Karpas-422 (cell line): Measurements from ENCODE around the gene SEC24B. TPM values are rescaled to one million over a fixed set of nuclear protein-coding genes. Genes with fewer than 3 reads are reported as not detected.

Experiments
- DNase-seq: peaks from one replicate; pipeline ENCODE4 v3.0.0-alpha.2; 2015
- H2AFZ ChIP-seq: fragments of 200-600 bp; sonication (generic); 2 replicates; pipeline ENCODE4 v1.6.1; 2014; ENCODE audit warnings: antibody characterized with exemption, low read length, mixed read lengths
- H3K27ac ChIP-seq: fragments of 200-600 bp; sonication (generic); 2 replicates; pipeline ENCODE4 v1.5.1; 2014; ENCODE audit warnings: mild to moderate bottlenecking, low read length, moderate library complexity
- H3K27me3 ChIP-seq: fragments of 200-600 bp; sonication (generic); 2 replicates; pipeline ENCODE4 v1.6.1; 2014; ENCODE audit warnings: low read length, mixed read lengths
- H3K36me3 ChIP-seq: fragments of 200-600 bp; sonication (generic); 2 replicates; pipeline ENCODE4 v1.6.1; 2014; ENCODE audit warnings: low read length, mixed read lengths; ENCODE audit not compliant: insufficient read depth
- H3K4me1 ChIP-seq: fragments of 200-600 bp; sonication (generic); 2 replicates; pipeline ENCODE4 v1.6.1; 2014; ENCODE audit warnings: mild to moderate bottlenecking, low read length, mixed read lengths
- H3K4me2 ChIP-seq: fragments of 200-600 bp; sonication (generic); 2 replicates; pipeline ENCODE4 v1.6.1; 2014; ENCODE audit warnings: low read length, low read depth, mild to moderate bottlenecking; ENCODE audit not compliant: poor library complexity, severe bottlenecking
- H3K4me3 ChIP-seq: fragments of 200-600 bp; sonication (generic); 2 replicates; pipeline ENCODE4 v1.5.1; 2014; ENCODE audit warnings: mild to moderate bottlenecking, antibody characterized with exemption, low read length, mixed read lengths
- H3K79me2 ChIP-seq: fragments of 200-600 bp; sonication (generic); 2 replicates; pipeline ENCODE4 v1.6.1; 2014; ENCODE audit warnings: mild to moderate bottlenecking, low read length, mixed read lengths
- H3K9ac ChIP-seq: fragments of 200-600 bp; sonication (generic); 2 replicates; pipeline ENCODE4 v1.6.0; 2014; ENCODE audit warnings: low read length
- H3K9me2 ChIP-seq: fragments of 200-600 bp; sonication (generic), shearing (Covaris generic); replicated peaks from 2 replicates; pipeline ENCODE4 v1.6.0; 2014; ENCODE audit warnings: mild to moderate bottlenecking, low read length, moderate library complexity; ENCODE audit not compliant: insufficient read depth
- H3K9me3 ChIP-seq: fragments of 300-700, 200-600 bp; sonication (generic); 2 replicates; pipeline ENCODE4 v1.6.1; 2014; ENCODE audit warnings: low read length, mixed read lengths
- H4K20me1 ChIP-seq: fragments of 200-600 bp; sonication (generic); 2 replicates; pipeline ENCODE4 v1.6.1; 2014; ENCODE audit warnings: mild to moderate bottlenecking, antibody characterized with exemption, low read length, low read depth; ENCODE audit not compliant: insufficient read depth
- total RNA-seq: library from RNA; depleted of rRNA; stranded (reverse); fragments of >200 nt; shearing (Covaris generic); gene quantifications from 2 replicates; pipeline ENCODE4 v1.2.3, GENCODE V29; 2014; ENCODE audit warnings: low replicate concordance

The SEC24B gene
- total RNA-seq, 1 experiment from 2014 or later: 50.3 TPM

DNA sequence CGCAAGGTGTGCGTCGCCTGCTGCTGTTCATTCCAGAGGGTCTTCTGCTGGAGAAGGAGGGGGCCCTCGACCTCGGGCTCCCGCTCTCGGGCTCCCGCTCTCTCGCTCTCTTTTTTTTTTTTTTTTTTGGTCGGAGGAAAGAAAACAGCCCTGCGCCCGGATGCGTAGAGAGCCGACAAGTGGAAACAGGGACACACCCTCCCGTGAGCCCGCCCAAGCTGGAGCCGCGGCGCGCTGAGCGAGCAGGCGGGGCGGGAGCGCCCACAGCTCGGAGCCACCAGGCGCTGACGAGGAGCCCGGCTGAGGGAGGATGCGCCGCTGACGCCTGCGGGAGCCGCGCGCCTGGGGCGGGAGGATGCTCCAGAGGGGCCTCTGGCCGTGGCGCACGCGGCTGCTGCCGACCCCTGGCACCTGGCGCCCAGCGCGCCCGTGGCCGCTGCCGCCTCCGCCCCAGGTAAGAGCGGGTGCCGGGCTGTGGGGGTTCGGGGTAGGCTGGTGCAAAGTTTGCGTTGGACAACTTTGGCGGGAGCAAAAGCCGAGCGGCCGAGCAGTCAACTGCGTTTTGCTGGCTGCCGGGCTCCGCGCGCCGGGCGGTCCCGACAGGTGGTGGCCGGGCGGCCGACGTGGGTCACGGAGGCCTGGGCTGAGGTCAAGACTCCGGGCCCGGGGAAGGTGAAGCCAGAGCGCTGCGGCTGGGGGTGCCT lies 126.5 kb downstream of the SEC24B start, which contains the start of gene MCUB:
TSS of gene MCUB (plus strand) at position 264 of the 704 bp plus-strand sequence. CDS start at position 356, 92 bp downstream.
- Histone ChIP-seq H3K36me3 (peaks cover 19% of the 10 kb centered on the region; the same call in 1 of the 2 replicates), H2AFZ (peak within 1 kb of the TSS; percentile 58), H4K20me1 (no peaks in the 10 kb centered on the region), H3K27me3 (no peaks in the 10 kb centered on the region), H3K4me1 (peaks cover 47% of the 10 kb centered on the region), H3K9me2 (no peaks in the 10 kb centered on the region), H3K4me2 (peak within 1 kb of the TSS; percentile 76), H3K27ac (peak within 1 kb of the TSS; percentile 93), H3K9me3 (no peaks in the 10 kb centered on the region), H3K4me3 (peak within 1 kb of the TSS; percentile 87), H3K79me2 (peaks cover 65% of the 10 kb centered on the region), H3K9ac (peak within 1 kb of the TSS; percentile 91)
- peak; percentile 98 for DNase-seq

DNA sequence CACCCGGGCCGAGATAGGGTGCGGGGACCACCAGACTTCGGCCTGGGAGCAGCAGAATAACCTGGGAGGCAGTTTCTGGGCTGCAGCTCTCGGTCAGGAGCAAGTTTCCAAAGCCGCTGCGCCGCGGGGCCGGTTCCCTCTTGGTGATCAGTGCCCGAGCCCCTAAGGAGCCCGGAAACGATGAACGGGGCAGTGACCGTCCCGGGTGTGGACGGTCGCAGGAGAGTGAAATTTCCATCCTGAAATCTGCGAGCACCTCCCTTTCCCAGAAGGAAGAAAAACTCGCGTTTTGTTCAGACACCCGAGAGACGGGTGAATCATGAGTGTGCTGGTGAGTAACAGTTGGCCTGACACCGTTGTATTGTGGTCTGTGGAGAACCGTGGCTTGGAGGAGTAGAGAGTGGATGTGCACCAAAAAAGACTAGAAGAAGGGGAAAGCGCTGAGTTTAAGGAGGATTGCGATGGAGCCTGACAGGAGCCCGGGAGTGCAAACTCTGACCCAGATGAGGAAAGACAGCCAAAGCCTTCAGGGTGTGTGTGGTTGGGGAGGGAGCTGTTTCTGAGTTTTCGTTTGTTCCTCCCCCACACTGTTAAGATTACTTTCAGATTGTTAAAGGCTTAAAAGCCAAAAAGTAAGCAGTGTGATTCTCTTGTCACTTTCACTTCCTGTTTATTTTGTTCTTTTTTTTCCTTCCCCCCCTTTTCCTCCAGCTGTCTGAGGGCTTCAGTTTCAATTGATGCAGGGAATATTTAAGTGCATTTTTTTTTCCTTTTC lies 127.3 kb downstream of the SEC24B start:
- Histone ChIP-seq H3K9me3 (no peaks in the 10 kb centered on the region), H3K4me2 (peak overlapping the region; percentile 76), H3K27ac (peak overlapping the region; percentile 93), H3K36me3 (peaks cover 24% of the 10 kb centered on the region; the same call in 1 of the 2 replicates), H3K9me2 (no peaks in the 10 kb centered on the region), H3K4me1 (peaks cover 55% of the 10 kb centered on the region), H3K27me3 (no peaks in the 10 kb centered on the region), H3K4me3 (peak overlapping the region; percentile 87), H4K20me1 (no peaks in the 10 kb centered on the region), H3K79me2 (peaks cover 72% of the 10 kb centered on the region), H2AFZ (peak overlapping the region; percentile 12; the same call in 1 of the 2 replicates), H3K9ac (peak overlapping the region; percentile 91)
- peak; percentile 88 for DNase-seq

- peaks cover 24% of the 10 kb centered on the region; the same call in 1 of the 2 replicates for H3K36me3 ChIP-seq
- H4K20me1 ChIP-seq: no peaks in the 10 kb centered on the region
- H3K27ac ChIP-seq: peak overlapping the region; percentile 93
- DNase-seq: peak; percentile 58
- no peaks in the 10 kb centered on the region for H3K9me2 ChIP-seq
- H2AFZ ChIP-seq: no peak overlapping the region
- H3K79me2 ChIP-seq: peaks cover 87% of the 10 kb centered on the region
- peak overlapping the region; percentile 87 for H3K4me3 ChIP-seq
- peak overlapping the region; percentile 91 for H3K9ac ChIP-seq
- peak overlapping the region; percentile 76 for H3K4me2 ChIP-seq
- H3K9me3 ChIP-seq: no peaks in the 10 kb centered on the region
- peaks cover 69% of the 10 kb centered on the region for H3K4me1 ChIP-seq
- H3K27me3 ChIP-seq: no peaks in the 10 kb centered on the region
Measured at GRCh38 chr4:109562457-109563239, 129.0 kb downstream of the SEC24B start.

DNA sequence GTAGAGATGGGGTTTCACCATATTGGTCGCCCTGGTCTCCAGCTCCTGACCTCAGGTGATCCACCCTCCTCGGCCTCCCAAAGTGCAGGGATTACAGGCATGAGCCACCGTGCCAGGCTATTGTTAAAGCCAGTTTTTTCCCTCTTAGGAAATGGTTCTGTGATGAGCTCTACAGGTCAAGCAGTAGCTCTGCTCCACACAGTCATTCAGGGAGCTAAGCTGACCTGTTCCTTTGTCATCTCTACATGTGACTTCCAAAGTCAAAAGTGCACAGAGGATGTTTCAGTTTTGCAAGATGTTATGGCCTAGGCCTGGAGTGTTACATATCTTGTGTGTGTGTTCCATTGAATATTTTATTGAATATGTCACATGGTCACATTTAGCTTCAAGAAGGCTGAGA lies 137.9 kb downstream of the SEC24B start:
- H3K79me2 ChIP-seq: peaks cover 99% of the 10 kb centered on the region
- no peaks in the 10 kb centered on the region for H4K20me1 ChIP-seq
- no peaks in the 10 kb centered on the region for H3K27me3 ChIP-seq
- DNase-seq: no peak
- no peak overlapping the region for H3K27ac ChIP-seq
- H3K4me2 ChIP-seq: no peak overlapping the region
- H3K4me1 ChIP-seq: peaks cover 32% of the 10 kb centered on the region
- no peak overlapping the region for H3K9ac ChIP-seq
- no peaks in the 10 kb centered on the region for H3K9me3 ChIP-seq
- H3K36me3 ChIP-seq: peaks cover 22% of the 10 kb centered on the region; the same call in 1 of the 2 replicates
- H2AFZ ChIP-seq: no peak overlapping the region
- H3K4me3 ChIP-seq: no peak overlapping the region
- no peaks in the 10 kb centered on the region for H3K9me2 ChIP-seq

DNA sequence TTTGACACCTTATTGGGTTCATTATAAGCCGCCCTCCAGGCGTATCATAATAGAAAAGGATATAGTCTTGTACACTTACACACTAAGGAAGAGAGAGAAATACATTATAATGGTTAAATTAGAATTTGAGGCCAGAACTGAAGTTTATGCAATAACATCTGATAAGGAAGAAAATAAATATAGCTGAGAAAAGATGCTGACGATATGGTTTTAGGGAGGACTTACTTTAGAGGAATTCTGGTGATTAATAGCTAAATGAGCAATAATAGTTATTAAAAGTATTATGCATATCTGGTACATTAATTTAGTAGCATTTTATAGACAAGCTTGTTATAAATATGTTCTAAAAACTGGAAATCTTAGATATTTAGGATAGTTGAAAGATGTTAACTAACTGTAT lies 138.5 kb downstream of the SEC24B start:
- Histone ChIP-seq H3K36me3 (peaks cover 23% of the 10 kb centered on the region; the same call in 1 of the 2 replicates), H3K79me2 (peaks cover 99% of the 10 kb centered on the region), H2AFZ (no peak overlapping the region), H3K27me3 (no peaks in the 10 kb centered on the region), H3K4me2 (no peak overlapping the region), H3K9me2 (no peaks in the 10 kb centered on the region), H3K4me1 (peaks cover 26% of the 10 kb centered on the region), H3K9me3 (no peaks in the 10 kb centered on the region), H4K20me1 (no peaks in the 10 kb centered on the region), H3K9ac (no peak overlapping the region), H3K27ac (no peak overlapping the region), H3K4me3 (no peak overlapping the region)
- DNase-seq: no peak

GRCh38 chr4:109574443-109574850 lies 140.8 kb downstream of the SEC24B start:
- no peak for DNase-seq
- Histone ChIP-seq H4K20me1 (no peaks in the 10 kb centered on the region), H3K9me3 (peaks cover 1% of the 10 kb centered on the region; the same call in 1 of the 2 replicates), H3K79me2 (peaks cover 98% of the 10 kb centered on the region), H3K4me3 (no peak overlapping the region), H3K9me2 (no peaks in the 10 kb centered on the region), H3K36me3 (peaks cover 34% of the 10 kb centered on the region), H3K4me1 (peaks cover 22% of the 10 kb centered on the region), H3K27me3 (no peaks in the 10 kb centered on the region), H3K9ac (no peak overlapping the region), H2AFZ (no peak overlapping the region), H3K4me2 (no peak overlapping the region), H3K27ac (no peak overlapping the region; the same call in 1 of the 2 replicates)

- H3K4me3 ChIP-seq: no peak overlapping the region
- H3K9me3 ChIP-seq: peaks cover 2% of the 10 kb centered on the region; the same call in 1 of the 2 replicates
- peaks cover 22% of the 10 kb centered on the region for H3K4me1 ChIP-seq
- H3K27me3 ChIP-seq: no peaks in the 10 kb centered on the region
- H3K4me2 ChIP-seq: no peak overlapping the region
- no peak overlapping the region for H3K27ac ChIP-seq
- no peak overlapping the region for H3K9ac ChIP-seq
- H3K9me2 ChIP-seq: no peaks in the 10 kb centered on the region
- no peaks in the 10 kb centered on the region for H4K20me1 ChIP-seq
- no peak overlapping the region for H2AFZ ChIP-seq
- H3K79me2 ChIP-seq: peaks cover 97% of the 10 kb centered on the region
- H3K36me3 ChIP-seq: peaks cover 30% of the 10 kb centered on the region
- DNase-seq: no peak
Measured at GRCh38 chr4:109574931-109575804, 141.6 kb downstream of the SEC24B start.
